HG03342 (cell line): Measurements from ENCODE around the gene ZFHX3.

Experiments
- ATAC-seq: cut with Tn5 transposase; IDR thresholded peaks from one replicate; pipeline ENCODE4 v1.9.1; 2021; ENCODE audit warnings: mild to moderate bottlenecking, moderate library complexity; ENCODE audit not compliant: unreplicated experiment

ZFHX3 gene

GRCh38 chr16:72886346-72886974 lies 161.5 kb downstream of the ZFHX3 start:
- ATAC-seq = no peak

- no peak for ATAC-seq
These were observed 163.4 kb downstream of the ZFHX3 start for GRCh38 chr16:72884573-72884972.

GRCh38 chr16:72884037-72884436 lies 163.9 kb downstream of the ZFHX3 start:
- ATAC-seq = no peak

GRCh38 chr16:72879846-72880245 lies 168.1 kb downstream of the ZFHX3 start:
- no peak for ATAC-seq

GRCh38 chr16:72878301-72879269 lies 169.3 kb downstream of the ZFHX3 start:
- no peak for ATAC-seq

- no peak for ATAC-seq
These were observed 170.4 kb downstream of the ZFHX3 start for GRCh38 chr16:72877374-72878028.

- ATAC-seq = no peak
These were observed 171.0 kb downstream of the ZFHX3 start for GRCh38 chr16:72876981-72877373.

- ATAC-seq = no peak
These were observed 171.7 kb downstream of the ZFHX3 start for GRCh38 chr16:72876221-72876620.

GRCh38 chr16:72875291-72876031 lies 172.5 kb downstream of the ZFHX3 start:
- no peak for ATAC-seq

- no peak for ATAC-seq
These were observed 174.1 kb downstream of the ZFHX3 start for GRCh38 chr16:72873853-72874252.

GRCh38 chr16:72873044-72873443 lies 174.9 kb downstream of the ZFHX3 start:
- no peak for ATAC-seq

- ATAC-seq = no peak
These were observed 182.1 kb downstream of the ZFHX3 start for GRCh38 chr16:72865835-72866234.

GRCh38 chr16:72865258-72865657 lies 182.7 kb downstream of the ZFHX3 start:
- ATAC-seq = no peak

- no peak for ATAC-seq
These were observed 183.6 kb downstream of the ZFHX3 start for GRCh38 chr16:72864130-72864833.

GRCh38 chr16:72862090-72862489 lies 185.8 kb downstream of the ZFHX3 start:
- no peak for ATAC-seq

- no peak for ATAC-seq
These were observed 187.0 kb downstream of the ZFHX3 start for GRCh38 chr16:72860726-72861562.

GRCh38 chr16:72859581-72859980 lies 188.3 kb downstream of the ZFHX3 start:
- no peak for ATAC-seq

- ATAC-seq = no peak
These were observed 189.0 kb downstream of the ZFHX3 start for GRCh38 chr16:72858665-72859493.
